Naive thymus-derived CD4-positive, alpha-beta T cell (primary cell): ENCODE results near the gene FMNL2. TPM values are rescaled to one million over a fixed set of nuclear protein-coding genes. Genes with fewer than 3 reads are reported as not detected.

Experiments
- ATAC-seq: fragments of 150-1000 bp; cut with Tn5 transposase; 2 replicates; pipeline ENCODE4 v1.10.0; 2021; ENCODE audit warnings: mild to moderate bottlenecking, moderate library complexity
- CTCF ChIA-PET: fragments of 350-600 bp; sonication (Branson Sonifier 250); formaldehyde crosslinking; loops from one replicate; lab custom pipeline; 2021; ENCODE audit warnings: antibody characterized with exemption; lab: Charles Lee
- POLR2A ChIA-PET: fragments of 350-600 bp; sonication (Branson Sonifier 250); formaldehyde crosslinking; loops from one replicate; lab custom pipeline; 2021; ENCODE audit warnings: antibody characterized with exemption, inconsistent platforms; lab: Charles Lee
- DNase-seq, 9 donors: peaks; one replicate each; pipeline versions ENCODE4 v3.0.0 to v3.0.0-alpha.2; 2020 to 2022; ENCODE audit warnings: mixed read lengths in 1 of 9
- H3K27ac ChIP-seq: one replicate; pipeline ENCODE4 v1.7.0; 2013; ENCODE audit warnings: mild to moderate bottlenecking, low read depth, low read length, moderate library complexity
- H3K27me3 ChIP-seq, 2 donors: one replicate each; pipeline ENCODE4 v1.7.0; 2013; ENCODE audit warnings: low read length in 2 of 2, mild to moderate bottlenecking in 2 of 2, moderate library complexity in 2 of 2; ENCODE audit not compliant: control insufficient read depth in 2 of 2, insufficient read depth in 2 of 2
- H3K36me3 ChIP-seq, 3 experiments: 1 replicate in 2 of 3; 2 replicates in 1 of 3; pipeline ENCODE4 v1.7.0; 2013; ENCODE audit warnings: low read length in 3 of 3, mild to moderate bottlenecking in 3 of 3, moderate library complexity in 1 of 3; ENCODE audit not compliant: insufficient read depth in 3 of 3, control insufficient read depth in 2 of 3
- H3K4me1 ChIP-seq, 2 donors: one replicate each; pipeline ENCODE4 v1.7.0; 2013; ENCODE audit warnings: low read length in 2 of 2, mild to moderate bottlenecking in 2 of 2, moderate library complexity in 1 of 2; ENCODE audit not compliant: control insufficient read depth in 2 of 2, insufficient read depth in 2 of 2
- H3K4me3 ChIP-seq: 2 replicates; pipeline ENCODE4 v1.7.0; 2013; ENCODE audit warnings: mild to moderate bottlenecking, low read length
- H3K9me3 ChIP-seq, 3 experiments: 1 replicate in 2 of 3; 2 replicates in 1 of 3; pipeline ENCODE4 v1.7.0; 2013; ENCODE audit warnings: low read length in 3 of 3; ENCODE audit not compliant: control insufficient read depth in 2 of 3
- H3K27ac Mint-ChIP-seq, 9 donors: one replicate each; pipeline ENCODE4 v1.8.0; 2020 to 2022; ENCODE audit warnings: mixed read lengths in 9 of 9, mild to moderate bottlenecking in 8 of 9, moderate library complexity in 5 of 9, inconsistent platforms in 2 of 9
- H3K27me3 Mint-ChIP-seq, 5 donors: one replicate each; pipeline ENCODE4 v1.8.0; 2021 to 2022; ENCODE audit warnings: mixed read lengths in 5 of 5, mild to moderate bottlenecking in 1 of 5
- H3K36me3 Mint-ChIP-seq, 5 donors: one replicate each; pipeline ENCODE4 v1.8.0; 2020 to 2022; ENCODE audit warnings: mixed read lengths in 5 of 5, mild to moderate bottlenecking in 3 of 5, inconsistent platforms in 1 of 5
- H3K4me1 Mint-ChIP-seq, 7 donors: one replicate each; pipeline ENCODE4 v1.8.0; 2020 to 2022; ENCODE audit warnings: mixed read lengths in 7 of 7, mild to moderate bottlenecking in 3 of 7, inconsistent platforms in 1 of 7
- H3K4me3 Mint-ChIP-seq, 10 donors: one replicate each; pipeline ENCODE4 v1.8.0; 2020 to 2022; ENCODE audit warnings: mild to moderate bottlenecking in 10 of 10, mixed read lengths in 10 of 10, moderate library complexity in 6 of 10, inconsistent platforms in 2 of 10
- H3K9me3 Mint-ChIP-seq, 11 donors: one replicate each; pipeline ENCODE4 v1.8.0; 2020 to 2022; ENCODE audit warnings: mixed read lengths in 11 of 11, mild to moderate bottlenecking in 4 of 11, inconsistent platforms in 1 of 11, moderate library complexity in 1 of 11
- intact Hi-C, 2 donors: fragments of 100-400 bp; cut with micrococcal nuclease; formaldehyde crosslinking; loops; one replicate each; pipeline ENCODE4 v1.15.1; 2023
- polyA plus RNA-seq, 2 donors: library from polyadenylated mRNA; unstranded; fragments of 300-500 nt; fragmentation: Illumina TruSeq; gene quantifications; one replicate each; pipeline ENCODE4 v1.2.3, GENCODE V29; 2021
- total RNA-seq, 6 experiments: library from RNA in 5 of 6; stranded (reverse) in 5 of 6; gene quantifications; 1 replicate in 5 of 6; 2 replicates in 1 of 6; pipeline ENCODE4 v1.2.3 and lab custom pipeline; 2021 to 2026

The FMNL2 gene
- total and polyA plus RNA-seq, 7 experiments from 2014 or later, result 0.16 to 2.7 (median 1.2) TPM

DNA sequence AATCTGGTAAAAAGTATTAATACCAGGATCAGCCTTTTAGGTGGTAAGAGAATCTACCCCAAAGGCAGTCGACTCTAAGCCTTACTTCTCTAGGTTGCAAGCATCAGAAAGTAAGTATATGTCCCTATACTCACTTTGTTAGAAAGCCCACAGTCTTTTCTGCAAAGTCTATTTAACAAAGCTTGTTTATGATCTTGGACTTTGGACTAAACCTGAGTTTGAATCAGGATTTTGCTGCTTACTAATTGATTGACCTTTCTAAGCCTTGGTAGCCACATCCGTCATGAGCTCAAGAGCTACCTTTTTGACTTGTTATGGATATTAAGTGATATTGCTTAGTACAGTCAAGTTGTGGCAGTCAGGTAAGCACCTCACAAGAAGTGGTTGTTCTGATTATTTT is 18.4 kb downstream of the FMNL2 start:
- POLR2A ChIA-PET, result no interaction called here
- Mint-ChIP-seq H3K4me3 (no peak overlapping the region), H3K27ac (no peak overlapping the region), H3K27me3 (peaks cover 0 to 9% (median 5%) of the 10 kb centered on the region in 5 donors), H3K9me3 (peaks cover 0 to 4% (median 0%) of the 10 kb centered on the region in 11 donors), H3K4me1 (no peaks in the 10 kb centered on the region), H3K36me3 (peaks cover 0 to 3% (median 0%) of the 10 kb centered on the region in 5 donors)
- Histone ChIP-seq H3K27me3 (no peaks in the 10 kb centered on the region), H3K36me3 (no peaks in the 10 kb centered on the region), H3K4me1 (no peaks in the 10 kb centered on the region), H3K27ac (no peak overlapping the region), H3K4me3 (no peak overlapping the region), H3K9me3 (no peaks in the 10 kb centered on the region)
- DNase-seq, result no peak
- no peak for ATAC-seq
- intact Hi-C loops, result no loop called here
- CTCF ChIA-PET, result no interaction called here

DNA sequence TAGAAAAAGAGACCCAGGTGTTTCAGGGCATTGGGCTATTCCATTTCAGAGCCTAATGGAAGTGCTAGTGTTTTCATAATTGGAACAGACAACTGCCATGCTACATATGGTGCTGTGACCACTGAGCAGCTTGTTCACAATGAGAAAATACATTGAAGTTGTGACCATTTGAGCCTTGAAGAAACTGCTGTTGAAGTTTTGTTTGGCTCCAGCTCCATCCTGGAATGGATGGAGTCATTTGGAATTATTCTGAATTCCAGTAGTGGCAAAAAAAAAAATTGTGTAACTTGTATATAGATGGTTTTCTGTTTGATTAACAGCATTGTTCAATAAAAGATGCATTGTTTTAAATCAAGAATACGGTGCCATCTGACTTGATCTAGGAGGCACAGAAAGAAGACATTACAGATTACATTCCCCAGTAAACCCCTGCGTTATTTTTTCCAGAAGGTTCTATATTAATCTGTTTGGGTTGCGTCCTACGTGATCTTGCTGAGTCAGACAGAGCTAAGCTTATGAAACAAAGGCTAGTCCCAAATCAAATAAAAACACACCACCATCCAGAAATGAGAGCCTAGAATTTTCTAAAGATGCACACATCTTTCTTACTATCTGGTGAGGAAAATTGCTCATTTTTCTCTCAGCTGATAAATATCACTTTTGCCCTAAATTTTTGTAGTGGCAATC is 19.2 kb downstream of the FMNL2 start:
- ChIA-PET CTCF (no interaction called here), POLR2A (no interaction called here)
- DNase-seq (no peak), ATAC-seq (no peak)
- Histone ChIP-seq H3K27me3 (no peaks in the 10 kb centered on the region), H3K4me3 (no peak overlapping the region), H3K27ac (no peak overlapping the region), H3K36me3 (no peaks in the 10 kb centered on the region), H3K4me1 (no peaks in the 10 kb centered on the region), H3K9me3 (no peaks in the 10 kb centered on the region)
- intact Hi-C loops, result no loop called here
- Mint-ChIP-seq H3K9me3 (peaks cover 0 to 4% (median 0%) of the 10 kb centered on the region in 11 donors), H3K27ac (no peak overlapping the region), H3K27me3 (peaks cover 2 to 9% (median 5%) of the 10 kb centered on the region in 5 donors), H3K4me1 (no peaks in the 10 kb centered on the region), H3K36me3 (peaks cover 0 to 3% (median 0%) of the 10 kb centered on the region in 5 donors), H3K4me3 (no peak overlapping the region)

DNA sequence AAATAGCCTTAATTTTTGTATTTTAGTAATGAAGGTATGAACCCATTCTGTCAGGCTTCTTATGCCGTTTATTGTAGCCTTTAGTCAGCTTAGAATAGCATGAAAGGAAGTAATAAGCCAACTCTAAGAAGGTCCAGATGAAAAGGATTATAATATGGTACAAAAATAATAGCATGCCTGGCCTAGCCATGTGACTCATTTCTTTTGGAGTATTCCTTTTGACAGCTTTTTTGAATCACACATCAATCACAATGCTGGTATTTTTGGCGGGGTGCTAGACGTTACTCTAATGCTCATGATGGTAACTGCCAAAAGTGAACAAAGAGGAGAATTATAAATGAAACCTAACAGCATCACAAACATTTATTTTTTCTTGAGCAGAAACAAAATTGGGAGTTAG is 19.9 kb downstream of the FMNL2 start:
- ChIA-PET CTCF (no interaction called here), POLR2A (no interaction called here)

DNA sequence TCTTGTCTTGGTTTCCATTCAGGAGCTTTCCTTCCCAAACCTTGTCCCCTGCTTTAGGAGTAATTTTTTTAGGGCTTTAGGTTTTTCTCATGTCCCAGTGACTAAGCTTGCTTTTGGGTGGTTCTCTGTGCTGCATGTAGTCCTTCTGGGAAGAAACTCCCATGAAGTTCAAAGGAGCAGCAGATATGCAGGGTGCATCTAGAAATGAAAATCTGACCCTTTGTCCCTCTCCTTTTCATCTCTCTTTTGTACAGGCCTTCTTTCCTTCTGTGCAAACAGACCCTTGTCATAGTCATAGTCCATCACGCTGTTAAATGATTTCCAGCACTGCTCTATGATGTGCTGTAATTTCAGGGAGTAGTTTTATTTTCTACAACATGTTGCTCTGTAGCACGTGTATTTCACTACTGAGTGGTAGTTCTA is 20.4 kb downstream of the FMNL2 start:
- H3K27me3 Mint-ChIP-seq, result peaks cover 0 to 8% (median 5%) of the 10 kb centered on the region in 5 donors
- ATAC-seq (no peak), DNase-seq (no peak)
- H3K4me3 ChIP-seq, result no peak overlapping the region
- H3K9me3 ChIP-seq, result no peaks in the 10 kb centered on the region
- H3K27ac ChIP-seq, result no peak overlapping the region
- H3K36me3 Mint-ChIP-seq, result no peaks in the 10 kb centered on the region
- no peak overlapping the region for H3K27ac Mint-ChIP-seq
- no peaks in the 10 kb centered on the region for H3K9me3 Mint-ChIP-seq
- POLR2A ChIA-PET, result no interaction called here
- H3K4me1 Mint-ChIP-seq, result no peaks in the 10 kb centered on the region
- no peaks in the 10 kb centered on the region for H3K36me3 ChIP-seq
- no peak overlapping the region for H3K4me3 Mint-ChIP-seq
- CTCF ChIA-PET, result no interaction called here
- H3K27me3 ChIP-seq, result no peaks in the 10 kb centered on the region
- intact Hi-C loops, result no loop called here
- no peaks in the 10 kb centered on the region for H3K4me1 ChIP-seq

More for the DNA sequence above, 19.9 kb downstream of the FMNL2 start:
- Histone ChIP-seq H3K4me3 (no peak overlapping the region), H3K4me1 (no peaks in the 10 kb centered on the region), H3K27me3 (no peaks in the 10 kb centered on the region), H3K27ac (no peak overlapping the region), H3K9me3 (no peaks in the 10 kb centered on the region), H3K36me3 (no peaks in the 10 kb centered on the region)
- ATAC-seq (no peak), DNase-seq (no peak)
- no peak overlapping the region for H3K4me3 Mint-ChIP-seq
- intact Hi-C loops, result no loop called here
- H3K27me3 Mint-ChIP-seq, result peaks cover 1 to 9% (median 4%) of the 10 kb centered on the region in 5 donors
- no peak overlapping the region for H3K27ac Mint-ChIP-seq
- H3K36me3 Mint-ChIP-seq, result peaks cover 0 to under 1% (median 0%) of the 10 kb centered on the region in 5 donors
- peaks cover 0 to under 1% (median 0%) of the 10 kb centered on the region in 11 donors for H3K9me3 Mint-ChIP-seq
- no peaks in the 10 kb centered on the region for H3K4me1 Mint-ChIP-seq

DNA sequence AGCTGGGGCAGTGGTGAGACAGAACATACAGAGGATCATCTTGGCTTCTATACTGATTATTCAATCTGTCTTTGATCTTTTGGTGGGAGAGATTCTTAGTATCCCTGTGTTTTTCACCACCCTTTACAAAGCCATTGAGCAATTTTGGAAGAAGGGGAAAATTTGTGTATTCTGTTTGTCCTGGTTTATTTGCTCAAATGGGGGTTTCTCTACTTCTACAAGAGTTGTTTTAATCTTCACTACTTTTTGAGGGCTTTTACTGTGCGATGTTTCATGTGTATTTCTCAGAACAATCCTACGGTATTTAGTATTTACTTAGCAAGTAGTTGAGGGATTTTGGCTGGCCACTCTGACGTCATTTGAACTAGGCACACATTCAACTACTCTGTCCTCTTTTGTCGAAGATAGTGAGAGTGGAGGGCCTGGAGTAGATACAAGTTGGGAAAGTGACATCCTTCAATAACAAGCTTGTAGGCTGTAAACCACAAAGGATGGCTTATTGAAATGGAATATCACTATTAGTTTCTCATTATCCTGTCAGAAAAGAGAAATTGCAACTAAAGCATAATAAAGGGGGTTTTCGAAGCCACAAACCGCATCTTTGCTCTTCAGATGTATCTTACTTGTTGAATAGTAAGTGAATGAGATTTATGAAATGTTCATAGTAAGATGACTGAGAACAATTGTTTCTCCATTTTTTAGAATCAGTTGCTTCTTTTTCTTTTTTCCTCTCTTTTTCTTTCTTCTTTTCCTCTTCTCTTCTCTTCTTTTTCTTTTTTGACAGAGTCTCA is 24.8 kb downstream of the FMNL2 start:
- Mint-ChIP-seq H3K4me3 (no peak overlapping the region), H3K27ac (no peak overlapping the region), H3K36me3 (no peaks in the 10 kb centered on the region), H3K4me1 (no peaks in the 10 kb centered on the region), H3K27me3 (peaks cover 4 to 10% (median 8%) of the 10 kb centered on the region in 5 donors), H3K9me3 (no peaks in the 10 kb centered on the region)
- DNase-seq, result no peak
- intact Hi-C loops, result no loop called here
- Histone ChIP-seq H3K27ac (no peak overlapping the region), H3K27me3 (no peaks in the 10 kb centered on the region), H3K36me3 (no peaks in the 10 kb centered on the region), H3K4me3 (no peak overlapping the region), H3K9me3 (no peaks in the 10 kb centered on the region), H3K4me1 (no peaks in the 10 kb centered on the region)
- ChIA-PET POLR2A (no interaction called here), CTCF (no interaction called here)
- ATAC-seq, result no peak

DNA sequence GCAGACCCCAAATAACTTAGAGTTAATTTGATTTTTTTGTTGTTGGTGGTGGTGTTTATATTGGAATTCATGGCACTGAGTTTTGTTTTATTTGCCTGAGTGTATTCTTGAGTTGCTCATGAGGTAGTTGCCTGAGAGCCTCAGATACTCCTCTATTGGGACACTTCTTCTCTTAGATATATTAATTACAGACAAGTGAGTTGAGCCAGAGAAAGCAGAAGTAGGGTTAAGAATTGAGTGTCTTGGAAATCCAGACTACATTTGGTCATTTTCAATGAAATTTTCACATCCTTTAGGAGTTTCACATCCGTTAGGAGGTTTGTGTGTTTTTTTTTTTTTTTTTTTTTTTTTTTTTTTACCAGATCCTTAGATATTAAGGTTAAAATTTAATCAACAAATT is 29.0 kb downstream of the FMNL2 start:
- Histone ChIP-seq H3K4me3 (no peak overlapping the region), H3K27me3 (no peaks in the 10 kb centered on the region), H3K27ac (no peak overlapping the region), H3K4me1 (no peaks in the 10 kb centered on the region), H3K36me3 (no peaks in the 10 kb centered on the region), H3K9me3 (no peaks in the 10 kb centered on the region)
- Mint-ChIP-seq H3K27ac (no peak overlapping the region), H3K36me3 (no peaks in the 10 kb centered on the region), H3K9me3 (peaks cover 0 to 3% (median 0%) of the 10 kb centered on the region in 11 donors), H3K4me3 (no peak overlapping the region), H3K4me1 (peaks cover 0 to 6% (median 0%) of the 10 kb centered on the region in 7 donors), H3K27me3 (peaks cover 5 to 23% (median 18%) of the 10 kb centered on the region in 5 donors)
- intact Hi-C loops, result no loop called here
- DNase-seq, result no peak
- ChIA-PET POLR2A (no interaction called here), CTCF (no interaction called here)
- ATAC-seq, result no peak
